ENCODE measurements around the gene CAGE1. TPM values are rescaled to one million over a fixed set of nuclear protein-coding genes. Genes with fewer than 3 reads are reported as not detected.

The CAGE1 gene
- total and polyA plus RNA-seq, 8 donors = 0.09 TPM; not detected in 7

GRCh38 chr6:7285416-7285815, 104.1 kb downstream of the CAGE1 start:
- Histone ChIP-seq H3K4me1 (peaks cover 0 to 4% (median 0%) of the 10 kb centered on the region in 3 donors), H3K27me3 (no peaks in the 10 kb centered on the region), H3K4me3 (no peak overlapping the region), H3K36me3 (peaks cover 0 to 19% (median 10%) of the 10 kb centered on the region in 3 donors), H3K27ac (no peak overlapping the region), H3K9me3 (no peaks in the 10 kb centered on the region)
- TF ChIP-seq CTCF (IDR thresholded peaks at IDR 0.05) = no peak
- 88 to 95% methylated on average over 6 of the region's 6 CpGs for WGBS, 2 donors
- ATAC-seq = no peak
- FAIRE-seq = no peak
- intact Hi-C loops (cut with DNase I) = loop anchor here in 2 of 3 donors (10.0 kb wide), 2 partner anchors 119 to 329 kb away; no protein-coding TSS in a partner anchor
- no peak for DNase-seq

- no peak for DNase-seq
- Histone ChIP-seq H3K4me3 (no peak overlapping the region), H3K4me1 (peaks cover 0 to 7% (median 2%) of the 10 kb centered on the region in 3 donors), H3K36me3 (peaks cover 0 to 10% (median 9%) of the 10 kb centered on the region in 3 donors), H3K27ac (no peak overlapping the region), H3K27me3 (no peaks in the 10 kb centered on the region), H3K9me3 (no peaks in the 10 kb centered on the region)
- no peak for TF ChIP-seq CTCF (IDR thresholded peaks at IDR 0.05)
- no peak for FAIRE-seq
- no peak for ATAC-seq
- intact Hi-C loops (cut with DNase I) = loop anchor here in 2 of 3 donors (10.0 kb wide), 2 partner anchors 121 to 331 kb away; no protein-coding TSS in a partner anchor
- WGBS, 2 donors = 84 to 87% methylated on average over 2 of the region's 2 CpGs
Observed at GRCh38 chr6:7283676-7284075, 105.9 kb downstream of the CAGE1 start.

DNA sequence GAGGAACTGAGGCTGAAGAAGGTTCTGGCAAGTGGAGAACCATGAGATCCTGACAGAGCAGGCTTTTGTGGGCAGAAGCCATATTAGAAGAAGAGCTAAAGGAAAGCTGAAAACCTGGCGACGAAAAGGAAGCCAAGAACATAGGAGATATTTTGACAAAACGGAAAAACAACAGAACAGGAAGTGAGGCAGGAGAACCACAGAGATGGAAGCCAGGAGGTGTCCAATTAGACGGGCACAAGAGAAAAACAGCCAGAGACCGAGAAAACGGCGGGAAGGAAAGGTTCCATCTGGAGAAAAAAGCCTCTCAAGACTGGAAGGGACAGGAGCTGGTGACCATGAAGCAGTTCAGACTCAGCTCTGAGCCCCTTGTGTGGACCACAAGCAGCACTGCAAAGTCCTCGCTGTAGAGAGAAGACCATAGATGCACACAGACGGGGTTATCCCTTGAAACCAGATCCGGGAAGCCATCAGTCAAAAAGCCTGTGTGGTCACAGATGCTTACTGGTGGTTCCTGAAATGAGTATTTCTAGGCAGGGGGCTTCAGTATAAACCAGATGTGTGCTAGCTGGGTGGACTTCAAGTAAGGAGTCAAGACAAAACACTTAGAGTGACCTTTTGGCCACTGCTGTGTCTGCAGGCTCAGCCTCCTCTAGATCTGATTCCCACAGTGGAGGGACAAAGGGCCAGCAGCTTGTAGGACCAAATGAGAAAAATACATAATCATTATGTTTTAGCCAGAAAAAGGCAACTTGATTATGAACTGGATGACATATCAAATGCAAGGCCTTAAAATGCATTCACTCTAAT, 107.2 kb downstream of the CAGE1 start:
- intact Hi-C loops (cut with DNase I) = loop anchor here in 2 of 3 donors (10.0 kb wide), 2 partner anchors 122 to 332 kb away; no protein-coding TSS in a partner anchor
- no peak for TF ChIP-seq CTCF (IDR thresholded peaks at IDR 0.05)
- Histone ChIP-seq H3K4me1 (peaks cover 0 to 12% (median 11%) of the 10 kb centered on the region in 3 donors), H3K36me3 (peaks cover 0 to 7% (median 4%) of the 10 kb centered on the region in 3 donors), H3K27me3 (no peaks in the 10 kb centered on the region), H3K27ac (no peak overlapping the region), H3K4me3 (no peak overlapping the region), H3K9me3 (no peaks in the 10 kb centered on the region)
- FAIRE-seq = no peak
- WGBS, 2 donors = 80 to 89% methylated on average over 10 of the region's 10 CpGs
- DNase-seq = no peak
- ATAC-seq = no peak

Other genes with a start within 250 kb of the CAGE1 start
- 100 to 1,000 TPM in 3 of 6 donors, 10 to 100 TPM in 3; 64.3 to 138 (median 109) TPM for gene SSR1, start 76.5 kb downstream of the CAGE1 start, total RNA-seq
- gene SSR1, start 76.5 kb downstream of the CAGE1 start, polyA plus RNA-seq = 10 to 100 TPM; 11.5 to 37.0 TPM
- 10 to 100 TPM in 3 of 6 donors, 1 to 10 TPM in 3; 6.6 to 10.9 (median 9.5) TPM for gene RIOK1, start 66 bp upstream of the CAGE1 start, total RNA-seq
- gene RIOK1, start 66 bp upstream of the CAGE1 start, polyA plus RNA-seq = 10 to 100 TPM in 1 of 2 donors, 1 to 10 TPM in 1; 6.9 to 11.0 TPM
- gene DSP, start 151.9 kb upstream of the CAGE1 start, total RNA-seq = 100 to 1,000 TPM; 101 to 139 (median 114) TPM
- 10 to 100 TPM; 17.3 to 35.0 TPM for gene DSP, start 151.9 kb upstream of the CAGE1 start, polyA plus RNA-seq
- 1 to 10 TPM; 3.7 to 8.1 (median 4.8) TPM for gene SNRNP48, start 200.5 kb upstream of the CAGE1 start, total RNA-seq
- 1 to 10 TPM; 3.2 to 6.6 TPM for gene SNRNP48, start 200.5 kb upstream of the CAGE1 start, polyA plus RNA-seq

Data from pancreas (tissue), 10 donors.